A549 (cell line): ENCODE data around the gene PRDM2. TPM values are rescaled to one million over a fixed set of nuclear protein-coding genes. Genes with fewer than 3 reads are reported as not detected.

Experiments used
- ATAC-seq, 2 experiments: fragments of 200-7000 bp in 1 of 2; fragments of >200 bp in 1 of 2; cut with Nextera tagmentation in 1 of 2; cut with Tn5 transposase in 1 of 2; 3 replicates each; pipeline versions ENCODE4 v1.8.0 to v1.9.1; 2018 to 2020; ENCODE audit warnings: mild to moderate bottlenecking in 1 of 2, moderate library complexity in 1 of 2
- CTCF ChIA-PET: fragments of 300-600 bp; sonication (Branson Sonifier 250); formaldehyde crosslinking; extraction: SDS; loops from one replicate; lab custom pipeline; 2021; ENCODE audit warnings: antibody characterized with exemption, inconsistent platforms; lab: Yijun Ruan, JAX
- POLR2A ChIA-PET: fragments of 350-600 bp; formaldehyde crosslinking; extraction: SDS; loops from one replicate; lab custom pipeline; 2021; ENCODE audit warnings: antibody characterized with exemption, inconsistent platforms; lab: Yijun Ruan, JAX
- DNase-seq, 2 experiments: peaks; one replicate each; pipeline versions ENCODE4 v3.0.0 to v3.0.0-alpha.2; 2011 to 2016; ENCODE audit warnings: low read depth in 1 of 2, low spot score in 1 of 2
- FAIRE-seq: peaks from 2 replicates; lab custom pipeline; 2011; peaks lifted over from hg19 to GRCh38; lab: Jason Lieb, UNC
- H3K27ac ChIP-seq, 2 experiments: fragments of >200 bp; sonication (Bioruptor Twin); formaldehyde crosslinking; 3 replicates each; pipeline ENCODE4 v1.5.1; 2016 to 2017
- H3K4me1 ChIP-seq: fragments of >200 bp; sonication (Bioruptor Twin); formaldehyde crosslinking; 3 replicates; pipeline ENCODE4 v1.6.1; 2016
- H3K4me2 ChIP-seq: fragments of >200 bp; sonication (Bioruptor Twin); formaldehyde crosslinking; 3 replicates; pipeline ENCODE4 v1.6.1; 2016
- H3K4me3 ChIP-seq: fragments of >200 bp; sonication (Bioruptor Twin); formaldehyde crosslinking; 3 replicates; pipeline ENCODE4 v1.5.1; 2016
- H3K9me3 ChIP-seq: fragments of >200 bp; sonication (Bioruptor Twin); formaldehyde crosslinking; 3 replicates; pipeline ENCODE4 v1.6.1; 2016
- CHD2 ChIP-seq: fragments of 150-350 bp; IDR thresholded peaks from 2 replicates; pipeline ENCODE4 v1.6.1; 2014; ENCODE audit warnings: low read length; ENCODE audit not compliant: partially characterized antibody
- EHF ChIP-seq: fragments of 250-450 bp; sonication (Bioruptor Pico); IDR thresholded peaks from 2 replicates; pipeline ENCODE4 v1.5.0; 2020; ENCODE audit warnings: mild to moderate bottlenecking
- ESRRA ChIP-seq: fragments of 150-350 bp; IDR thresholded peaks from 2 replicates; pipeline ENCODE4 v1.6.1; 2014; ENCODE audit warnings: mild to moderate bottlenecking, low read length, borderline replicate concordance
- FOSL2 ChIP-seq, 2 experiments: fragments of 450-650 bp in 1 of 2; fragments of >200 bp in 1 of 2; sonication (Bioruptor Twin) in 1 of 2; formaldehyde crosslinking; IDR thresholded peaks; 2 replicates each; pipeline versions ENCODE4 v1.5.0 to v1.6.1; 2016 to 2020; ENCODE audit warnings: mild to moderate bottlenecking in 1 of 2, moderate library complexity in 1 of 2
- GATA3 ChIP-seq: IDR thresholded peaks from 2 replicates; pipeline ENCODE4 v1.6.1; 2012; ENCODE audit warnings: borderline replicate concordance
- HEYL ChIP-seq: fragments of 250-450 bp; sonication (Bioruptor Pico); IDR thresholded peaks from 2 replicates; pipeline ENCODE4 v1.8.0; 2021; ENCODE audit warnings: mild to moderate bottlenecking, moderate library complexity
- HOXB13 ChIP-seq: fragments of 250-450 bp; sonication (Bioruptor Pico); IDR thresholded peaks from 2 replicates; pipeline ENCODE4 v1.5.0; 2020; ENCODE audit warnings: low read depth, mild to moderate bottlenecking, moderate library complexity
- HOXB5 ChIP-seq: fragments of 250-450 bp; sonication (Bioruptor Pico); IDR thresholded peaks from 2 replicates; pipeline ENCODE4 v1.5.0; 2020; ENCODE audit warnings: mild to moderate bottlenecking, moderate library complexity
- JUNB ChIP-seq: fragments of >200 bp; sonication (Bioruptor Twin); formaldehyde crosslinking; IDR thresholded peaks from 2 replicates; pipeline ENCODE4 v1.6.1; 2016
- KDM1A ChIP-seq: fragments of 200-600 bp; sonication (generic); IDR thresholded peaks from 2 replicates; pipeline ENCODE4 v1.6.1; 2016; ENCODE audit warnings: low read depth, mild to moderate bottlenecking
- KDM5A ChIP-seq: fragments of 200-600 bp; sonication (generic); IDR thresholded peaks from 2 replicates; pipeline ENCODE4 v1.6.1; 2016; ENCODE audit warnings: antibody characterized with exemption, mild to moderate bottlenecking
- MYC ChIP-seq: IDR thresholded peaks from 2 replicates; pipeline ENCODE4 v1.6.1; 2012; ENCODE audit warnings: mild to moderate bottlenecking, inconsistent platforms, low read length, improper control_type of control experiment, borderline replicate concordance
- NFE2L2 ChIP-seq: fragments of 150-350 bp; conservative IDR thresholded peaks from 2 replicates; pipeline ENCODE4 v1.6.1; 2014; ENCODE audit warnings: low read length
- NPAS2 ChIP-seq: fragments of 250-450 bp; sonication (Bioruptor Pico); IDR thresholded peaks from 2 replicates; pipeline ENCODE4 v1.8.0; 2022; ENCODE audit warnings: mild to moderate bottlenecking, moderate library complexity, borderline replicate concordance
- NR3C1 ChIP-seq: fragments of >200 bp; sonication (Bioruptor Twin); formaldehyde crosslinking; IDR thresholded peaks from 3 replicates; pipeline ENCODE4 v1.6.1; 2017
- SMC3 ChIP-seq: fragments of >200 bp; sonication (Bioruptor Twin); formaldehyde crosslinking; IDR thresholded peaks from 3 replicates; pipeline ENCODE4 v1.6.1; 2018; ENCODE audit warnings: inconsistent platforms
- WGBS: methylation state at CpG from one replicate; pipeline ENCODE4 v1.1.6; 2017; ENCODE audit errors: missing lambda C conversion rate; 5-methylcytosine and 5-hydroxymethylcytosine counted together
- polyA plus RNA-seq, 4 experiments: library from polyadenylated mRNA; depleted of rRNA in 3 of 4; stranded (reverse); fragments of >200 nt; fragmentation: RNase III in 1 of 4; extraction: RNeasy Plus Mini Kit Qiagen cat#74134 plus additional on column Dnase treatment in 1 of 4; gene quantifications; 2 replicates in 3 of 4; 3 replicates in 1 of 4; pipeline ENCODE4 v1.2.3, GENCODE V29; 2011 to 2017
- TF ChIP-seq, protein P1 (sequence below): fragments of 200-600 bp; sonication (generic); IDR thresholded peaks from 2 replicates; pipeline ENCODE4 v1.6.1; 2016; ENCODE audit warnings: antibody characterized with exemption, mild to moderate bottlenecking, moderate library complexity
- TF ChIP-seq, protein P2 (sequence below): IDR thresholded peaks from 2 replicates; pipeline ENCODE4 v1.6.1; 2012
- TF ChIP-seq, protein P3 (sequence below): fragments of 250-450 bp; sonication (Bioruptor Pico); IDR thresholded peaks from 2 replicates; pipeline ENCODE4 v1.5.0; 2021; ENCODE audit warnings: mild to moderate bottlenecking, moderate library complexity, borderline replicate concordance
- TF ChIP-seq, protein P4 (sequence below): fragments of >200 bp; sonication (Bioruptor Twin); formaldehyde crosslinking; IDR thresholded peaks from 2 replicates; pipeline ENCODE4 v1.6.1; 2016
- TF ChIP-seq, protein P5 (sequence below): IDR thresholded peaks from 2 replicates; pipeline ENCODE4 v1.6.1; 2012

The PRDM2 gene
- polyA plus RNA-seq, 2 of the 4 experiments (the other 2 are of a cell fraction): 7.9 to 8.4 TPM

DNA sequence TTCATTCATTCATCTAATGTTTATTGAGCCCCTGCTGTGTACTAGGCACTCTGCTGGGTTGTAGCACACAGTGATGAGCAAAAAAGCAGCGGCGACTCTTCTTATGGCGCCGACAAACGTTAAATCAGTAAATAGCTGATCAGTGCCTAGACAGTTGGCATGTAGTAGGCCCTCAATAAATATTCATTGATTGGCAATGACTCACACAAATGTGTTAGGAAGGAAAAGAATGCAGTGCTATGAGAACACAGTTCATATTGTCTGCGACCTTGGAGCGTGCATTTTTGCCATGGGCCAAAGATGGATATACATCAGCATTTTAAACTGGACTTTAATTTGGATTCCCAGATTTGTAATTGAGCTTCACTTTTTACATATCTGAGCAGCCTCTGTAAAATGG lies 52.0 kb downstream of the PRDM2 start:
- H3K4me2 ChIP-seq: no peak overlapping the region
- CTCF ChIA-PET: interaction anchor here (0.5 to 1.8 kb wide), 3 partner anchors 30 to 1351 kb away, joined by 3 read pairs; no protein-coding TSS in a partner anchor

DNA sequence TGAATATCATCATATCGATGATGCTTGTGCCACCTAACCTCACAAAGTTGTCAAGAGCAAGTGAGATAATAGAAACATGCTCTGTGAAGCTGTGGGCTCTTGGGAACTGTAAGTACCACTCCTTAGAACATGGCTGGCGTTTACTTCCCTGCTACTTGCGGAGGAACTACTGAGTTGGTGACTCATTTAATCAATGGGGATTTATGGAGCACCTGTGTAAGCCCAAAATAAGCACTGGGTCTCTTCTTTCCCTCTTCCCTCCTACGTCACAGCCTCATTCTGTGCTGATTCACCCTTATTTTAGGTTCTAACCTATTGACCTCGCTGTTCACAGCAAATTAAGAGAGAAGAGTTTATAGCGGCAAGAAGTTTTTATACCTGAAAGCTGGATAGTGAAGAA lies 52.9 kb downstream of the PRDM2 start:
- no peak for ATAC-seq
- no peak for FAIRE-seq
- no peak overlapping the region for H3K27ac ChIP-seq

More for the DNA sequence above, 52.0 kb downstream of the PRDM2 start:
- Histone ChIP-seq H3K9me3 (no peaks in the 10 kb centered on the region), H3K4me1 (peaks cover 16% of the 10 kb centered on the region; the same call in 2 of the 3 replicates), H3K27ac (no peak overlapping the region), H3K4me3 (no peak overlapping the region)
- POLR2A ChIA-PET: no interaction called here
- DNase-seq (no peak), FAIRE-seq (no peak), ATAC-seq (no peak)
- 96% methylated on average over 7 of the region's 7 CpGs for WGBS
- TF ChIP-seq FOSL2 (IDR thresholded peaks at IDR 0.05) (no peak), FOSL2 (CRISPR knock-in tag; IDR thresholded peaks at IDR 0.05) (no peak), HOXB13 (no peak), MYC (no peak), NPAS2 (no peak), EHF (CRISPR knock-in tag) (no peak), KDM1A (no peak), SMC3 (no peak), ESRRA (no peak)
- TF ChIP-seq, protein P1, sequence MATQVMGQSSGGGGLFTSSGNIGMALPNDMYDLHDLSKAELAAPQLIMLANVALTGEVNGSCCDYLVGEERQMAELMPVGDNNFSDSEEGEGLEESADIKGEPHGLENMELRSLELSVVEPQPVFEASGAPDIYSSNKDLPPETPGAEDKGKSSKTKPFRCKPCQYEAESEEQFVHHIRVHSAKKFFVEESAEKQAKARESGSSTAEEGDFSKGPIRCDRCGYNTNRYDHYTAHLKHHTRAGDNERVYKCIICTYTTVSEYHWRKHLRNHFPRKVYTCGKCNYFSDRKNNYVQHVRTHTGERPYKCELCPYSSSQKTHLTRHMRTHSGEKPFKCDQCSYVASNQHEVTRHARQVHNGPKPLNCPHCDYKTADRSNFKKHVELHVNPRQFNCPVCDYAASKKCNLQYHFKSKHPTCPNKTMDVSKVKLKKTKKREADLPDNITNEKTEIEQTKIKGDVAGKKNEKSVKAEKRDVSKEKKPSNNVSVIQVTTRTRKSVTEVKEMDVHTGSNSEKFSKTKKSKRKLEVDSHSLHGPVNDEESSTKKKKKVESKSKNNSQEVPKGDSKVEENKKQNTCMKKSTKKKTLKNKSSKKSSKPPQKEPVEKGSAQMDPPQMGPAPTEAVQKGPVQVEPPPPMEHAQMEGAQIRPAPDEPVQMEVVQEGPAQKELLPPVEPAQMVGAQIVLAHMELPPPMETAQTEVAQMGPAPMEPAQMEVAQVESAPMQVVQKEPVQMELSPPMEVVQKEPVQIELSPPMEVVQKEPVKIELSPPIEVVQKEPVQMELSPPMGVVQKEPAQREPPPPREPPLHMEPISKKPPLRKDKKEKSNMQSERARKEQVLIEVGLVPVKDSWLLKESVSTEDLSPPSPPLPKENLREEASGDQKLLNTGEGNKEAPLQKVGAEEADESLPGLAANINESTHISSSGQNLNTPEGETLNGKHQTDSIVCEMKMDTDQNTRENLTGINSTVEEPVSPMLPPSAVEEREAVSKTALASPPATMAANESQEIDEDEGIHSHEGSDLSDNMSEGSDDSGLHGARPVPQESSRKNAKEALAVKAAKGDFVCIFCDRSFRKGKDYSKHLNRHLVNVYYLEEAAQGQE: no peak
- TF ChIP-seq, protein P2, sequence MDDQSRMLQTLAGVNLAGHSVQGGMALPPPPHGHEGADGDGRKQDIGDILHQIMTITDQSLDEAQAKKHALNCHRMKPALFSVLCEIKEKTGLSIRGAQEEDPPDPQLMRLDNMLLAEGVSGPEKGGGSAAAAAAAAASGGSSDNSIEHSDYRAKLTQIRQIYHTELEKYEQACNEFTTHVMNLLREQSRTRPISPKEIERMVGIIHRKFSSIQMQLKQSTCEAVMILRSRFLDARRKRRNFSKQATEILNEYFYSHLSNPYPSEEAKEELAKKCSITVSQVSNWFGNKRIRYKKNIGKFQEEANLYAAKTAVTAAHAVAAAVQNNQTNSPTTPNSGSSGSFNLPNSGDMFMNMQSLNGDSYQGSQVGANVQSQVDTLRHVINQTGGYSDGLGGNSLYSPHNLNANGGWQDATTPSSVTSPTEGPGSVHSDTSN: no peak
- TF ChIP-seq, protein P3, sequence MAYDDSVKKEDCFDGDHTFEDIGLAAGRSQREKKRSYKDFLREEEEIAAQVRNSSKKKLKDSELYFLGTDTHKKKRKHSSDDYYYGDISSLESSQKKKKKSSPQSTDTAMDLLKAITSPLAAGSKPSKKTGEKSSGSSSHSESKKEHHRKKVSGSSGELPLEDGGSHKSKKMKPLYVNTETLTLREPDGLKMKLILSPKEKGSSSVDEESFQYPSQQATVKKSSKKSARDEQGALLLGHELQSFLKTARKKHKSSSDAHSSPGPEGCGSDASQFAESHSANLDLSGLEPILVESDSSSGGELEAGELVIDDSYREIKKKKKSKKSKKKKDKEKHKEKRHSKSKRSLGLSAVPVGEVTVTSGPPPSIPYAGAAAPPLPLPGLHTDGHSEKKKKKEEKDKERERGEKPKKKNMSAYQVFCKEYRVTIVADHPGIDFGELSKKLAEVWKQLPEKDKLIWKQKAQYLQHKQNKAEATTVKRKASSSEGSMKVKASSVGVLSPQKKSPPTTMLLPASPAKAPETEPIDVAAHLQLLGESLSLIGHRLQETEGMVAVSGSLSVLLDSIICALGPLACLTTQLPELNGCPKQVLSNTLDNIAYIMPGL (CRISPR knock-in tag): no peak
- TF ChIP-seq, protein P4, sequence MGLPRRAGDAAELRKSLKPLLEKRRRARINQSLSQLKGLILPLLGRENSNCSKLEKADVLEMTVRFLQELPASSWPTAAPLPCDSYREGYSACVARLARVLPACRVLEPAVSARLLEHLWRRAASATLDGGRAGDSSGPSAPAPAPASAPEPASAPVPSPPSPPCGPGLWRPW: no peak
- TF ChIP-seq, protein P5, sequence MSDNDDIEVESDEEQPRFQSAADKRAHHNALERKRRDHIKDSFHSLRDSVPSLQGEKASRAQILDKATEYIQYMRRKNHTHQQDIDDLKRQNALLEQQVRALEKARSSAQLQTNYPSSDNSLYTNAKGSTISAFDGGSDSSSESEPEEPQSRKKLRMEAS: no peak

More for the DNA sequence above, 52.9 kb downstream of the PRDM2 start:
- Histone ChIP-seq H3K4me3 (no peak overlapping the region), H3K4me2 (no peak overlapping the region), H3K9me3 (no peaks in the 10 kb centered on the region), H3K4me1 (peaks cover 24% of the 10 kb centered on the region; the same call in 2 of the 3 replicates)
- DNase-seq: no peak
- ChIA-PET CTCF (interaction anchor here (1.8 kb wide), 1 partner anchor 30 kb away, joined by 3 read pairs; no protein-coding TSS in a partner anchor), POLR2A (no interaction called here)
- 90% methylated on average over 6 of the region's 6 CpGs for WGBS
- TF ChIP-seq CHD2 (no peak), NR3C1 (no peak), NFE2L2 (no peak), KDM5A (no peak), HOXB5 (no peak), HEYL (CRISPR knock-in tag) (no peak), JUNB (no peak), GATA3 (no peak)
- TF ChIP-seq, protein P2: no peak
- TF ChIP-seq, protein P5: no peak
